B cell (primary cell): ENCODE measurements around the gene CARNS1. TPM values are rescaled to one million over a fixed set of nuclear protein-coding genes. Genes with fewer than 3 reads are reported as not detected.
A peak's percentile ranks its signal among the peaks of the same experiment; 100 is the strongest.

ENCODE experiments used
- ATAC-seq: fragments of 200-7000 bp; cut with Tn5 transposase; one replicate; pipeline ENCODE4 v1.10.0; 2021; ENCODE audit warnings: low read depth, mild to moderate bottlenecking, moderate number of reproducible peaks, moderate library complexity
- CTCF ChIA-PET: fragments of 350-600 bp; sonication (Branson Sonifier 250); formaldehyde crosslinking; loops from one replicate; lab custom pipeline; 2021; ENCODE audit warnings: antibody characterized with exemption, inconsistent platforms; lab: Charles Lee
- POLR2A ChIA-PET: fragments of 350-600 bp; sonication (Branson Sonifier 250); formaldehyde crosslinking; loops from one replicate; lab custom pipeline; 2021; ENCODE audit warnings: antibody characterized with exemption; lab: Charles Lee
- DNase-seq: peaks from one replicate; pipeline ENCODE4 v3.0.0; 2013
- H2AFZ ChIP-seq: 2 replicates; pipeline ENCODE4 v1.6.1; 2012; ENCODE audit warnings: mild to moderate bottlenecking, low read depth, low read length; ENCODE audit not compliant: insufficient read depth, poor library complexity, severe bottlenecking
- H3K27ac ChIP-seq, 2 donors: 1 replicate in 1 of 2; 2 replicates in 1 of 2; pipeline ENCODE4 v1.5.1; 2012 to 2013; ENCODE audit warnings: low read length in 2 of 2, mild to moderate bottlenecking in 2 of 2, moderate library complexity in 1 of 2
- H3K27me3 ChIP-seq, 4 experiments: fragments of 200-600 bp in 1 of 4; sonication (generic) in 1 of 4; replicated peaks in 1 of 4; 1 replicate in 2 of 4; 2 replicates in 2 of 4; pipeline versions ENCODE4 v1.6.1 to v1.7.0; 2013 to 2016; ENCODE audit warnings: low read length in 3 of 4, mild to moderate bottlenecking in 2 of 4, mixed read lengths in 1 of 4, moderate library complexity in 1 of 4; ENCODE audit not compliant: insufficient read depth in 4 of 4, control insufficient read depth in 3 of 4; ENCODE audit errors: control extremely low read depth in 1 of 4
- H3K36me3 ChIP-seq, 2 experiments: replicated peaks in 1 of 2; 1 replicate in 1 of 2; 2 replicates in 1 of 2; pipeline versions ENCODE4 v1.6.1 to v1.7.1; 2013; ENCODE audit warnings: low read length in 1 of 2; ENCODE audit not compliant: insufficient read depth in 2 of 2, control insufficient read depth in 1 of 2; ENCODE audit errors: control extremely low read depth in 1 of 2, extremely low read depth in 1 of 2
- H3K4me1 ChIP-seq, 2 donors: fragments of 200-600 bp in 1 of 2; sonication (generic) in 1 of 2; 1 replicate in 1 of 2; 2 replicates in 1 of 2; pipeline versions ENCODE4 v1.5.1 to v1.6.1; 2013 to 2017; ENCODE audit warnings: low read length in 2 of 2; ENCODE audit not compliant: control insufficient read depth in 2 of 2, insufficient read depth in 2 of 2
- H3K4me2 ChIP-seq: replicated peaks from 2 replicates; pipeline ENCODE3; 2012; ENCODE audit warnings: mild to moderate bottlenecking, low read depth, low read length; ENCODE audit not compliant: poor library complexity, severe bottlenecking
- H3K4me3 ChIP-seq, 5 experiments: fragments of 200-600 bp in 1 of 5; sonication (generic) in 1 of 5; 1 replicate in 3 of 5; 2 replicates in 2 of 5; pipeline versions ENCODE4 v1.5.1 to v1.7.0; 2011 to 2016; ENCODE audit warnings: low read length in 4 of 5, mild to moderate bottlenecking in 4 of 5, low read depth in 2 of 5, control low read depth in 1 of 5, moderate library complexity in 1 of 5; ENCODE audit not compliant: insufficient read depth in 1 of 5; ENCODE audit errors: control extremely low read depth in 1 of 5, extremely low read depth in 1 of 5
- H3K79me2 ChIP-seq: fragments of 200-600 bp; sonication (generic); one replicate; pipeline ENCODE4 v1.6.0; 2016; ENCODE audit warnings: low read length; ENCODE audit not compliant: control insufficient read depth, insufficient read depth
- H3K9ac ChIP-seq: fragments of 200-600 bp; sonication (generic); 2 replicates; pipeline ENCODE4 v1.6.1; 2017; ENCODE audit warnings: mild to moderate bottlenecking, low read length, moderate library complexity
- H3K9me3 ChIP-seq, 3 donors: one replicate each; pipeline versions ENCODE4 v1.6.1 to v1.7.1; 2013; ENCODE audit warnings: low read length in 2 of 3; ENCODE audit not compliant: control insufficient read depth in 2 of 3, insufficient read depth in 1 of 3; ENCODE audit errors: control extremely low read depth in 1 of 3
- H4K20me1 ChIP-seq: 2 replicates; pipeline ENCODE4 v1.6.0; 2012; ENCODE audit warnings: mild to moderate bottlenecking, low read length; ENCODE audit not compliant: insufficient read depth, control insufficient read depth, poor library complexity, severe bottlenecking
- H3K27ac Mint-ChIP-seq: one replicate; pipeline ENCODE4 v1.8.0; 2021; ENCODE audit warnings: mixed read lengths
- H3K27me3 Mint-ChIP-seq: one replicate; pipeline ENCODE4 v1.8.0; 2021; ENCODE audit warnings: mixed read lengths
- H3K4me1 Mint-ChIP-seq: one replicate; pipeline ENCODE4 v1.8.0; 2021; ENCODE audit warnings: mixed read lengths
- H3K4me3 Mint-ChIP-seq: one replicate; pipeline ENCODE4 v1.8.0; 2021; ENCODE audit warnings: mixed read lengths
- H3K9me3 Mint-ChIP-seq: one replicate; pipeline ENCODE4 v1.8.0; 2022; ENCODE audit warnings: mixed read lengths; ENCODE audit not compliant: insufficient read depth
- EZH2 ChIP-seq: IDR thresholded peaks from 2 replicates; pipeline ENCODE4 v1.6.1; 2012; ENCODE audit warnings: borderline replicate concordance, low read depth, mild to moderate bottlenecking, moderate library complexity, low read length; ENCODE audit not compliant: insufficient read depth, poor library complexity, severe bottlenecking
- WGBS: methylation state at CpG from one replicate; pipeline ENCODE4 v1.1.5; 2013; ENCODE audit warnings: missing lambda C conversion rate; ENCODE audit not compliant: insufficient coverage; 5-methylcytosine and 5-hydroxymethylcytosine counted together
- intact Hi-C: fragments of 100-400 bp; cut with micrococcal nuclease; formaldehyde crosslinking; loops from one replicate; pipeline ENCODE4 v1.10.0; 2022
- polyA plus RNA-seq: library from polyadenylated mRNA; depleted of rRNA; stranded (reverse); fragments of >200 nt; gene quantifications from 2 replicates; pipeline ENCODE4 v1.2.3, GENCODE V29; 2012
- total RNA-seq, 2 donors: library from RNA; stranded (reverse); fragments of 120-200 nt in 1 of 2; gene quantifications; 1 replicate in 1 of 2; 2 replicates in 1 of 2; pipeline versions ENCODE4 v1.2.3 to v1.2.4, GENCODE V29; 2013 to 2022
- TF ChIP-seq, protein P1 (sequence below): fragments of 200-600 bp; IDR thresholded peaks from one replicate; pipeline ENCODE4 v1.8.0; 2022; ENCODE audit warnings: antibody characterized with exemption, mild to moderate bottlenecking

Gene CARNS1
- total and polyA plus RNA-seq, 2 donors (not counting 1 experiment from before 2014, with no cell fraction given): 24.1 to 41.1 TPM

DNA sequence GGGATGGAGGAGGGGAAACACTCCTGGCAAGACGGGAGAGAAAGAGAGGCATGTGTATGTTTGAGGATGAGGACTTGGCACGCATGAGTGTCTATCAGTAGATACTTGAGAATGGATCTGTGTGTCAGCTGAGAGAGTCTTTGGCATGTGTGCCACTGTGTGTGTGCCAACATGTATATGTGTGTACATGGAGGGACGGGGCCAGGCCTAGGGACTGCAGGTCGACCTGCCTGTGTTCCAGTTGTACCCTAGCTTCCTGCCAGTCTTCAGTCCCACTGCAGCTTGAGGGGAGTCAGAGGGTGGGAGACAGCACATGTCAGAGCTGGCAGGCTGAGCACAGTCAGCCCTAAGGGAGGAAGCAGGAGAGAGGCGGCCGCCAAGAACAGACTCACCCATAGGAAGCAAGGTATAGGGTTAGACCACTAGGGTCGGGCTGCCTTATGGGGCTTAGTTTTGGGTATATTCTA lies 47.7 kb upstream of the CARNS1 start:
- H3K79me2 ChIP-seq: peaks cover 76% of the 10 kb centered on the region
- peak overlapping the region; percentile 72 for H3K27ac Mint-ChIP-seq
- H3K27me3 ChIP-seq: no peaks in the 10 kb centered on the region
- H3K9me3 Mint-ChIP-seq: no peaks in the 10 kb centered on the region
- 57% methylated on average over 5 of the region's 7 CpGs for WGBS
- no peak overlapping the region for H2AFZ ChIP-seq
- H3K9me3 ChIP-seq: no peaks in the 10 kb centered on the region
- H3K4me3 Mint-ChIP-seq: peak overlapping the region; percentile 92
- H3K4me1 Mint-ChIP-seq: peaks cover 85% of the 10 kb centered on the region
- H3K27me3 Mint-ChIP-seq: no peaks in the 10 kb centered on the region
- TF ChIP-seq EZH2: no peak
- TF ChIP-seq, protein P1, sequence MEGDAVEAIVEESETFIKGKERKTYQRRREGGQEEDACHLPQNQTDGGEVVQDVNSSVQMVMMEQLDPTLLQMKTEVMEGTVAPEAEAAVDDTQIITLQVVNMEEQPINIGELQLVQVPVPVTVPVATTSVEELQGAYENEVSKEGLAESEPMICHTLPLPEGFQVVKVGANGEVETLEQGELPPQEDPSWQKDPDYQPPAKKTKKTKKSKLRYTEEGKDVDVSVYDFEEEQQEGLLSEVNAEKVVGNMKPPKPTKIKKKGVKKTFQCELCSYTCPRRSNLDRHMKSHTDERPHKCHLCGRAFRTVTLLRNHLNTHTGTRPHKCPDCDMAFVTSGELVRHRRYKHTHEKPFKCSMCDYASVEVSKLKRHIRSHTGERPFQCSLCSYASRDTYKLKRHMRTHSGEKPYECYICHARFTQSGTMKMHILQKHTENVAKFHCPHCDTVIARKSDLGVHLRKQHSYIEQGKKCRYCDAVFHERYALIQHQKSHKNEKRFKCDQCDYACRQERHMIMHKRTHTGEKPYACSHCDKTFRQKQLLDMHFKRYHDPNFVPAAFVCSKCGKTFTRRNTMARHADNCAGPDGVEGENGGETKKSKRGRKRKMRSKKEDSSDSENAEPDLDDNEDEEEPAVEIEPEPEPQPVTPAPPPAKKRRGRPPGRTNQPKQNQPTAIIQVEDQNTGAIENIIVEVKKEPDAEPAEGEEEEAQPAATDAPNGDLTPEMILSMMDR: no peak
- no peak overlapping the region for H3K4me3 ChIP-seq
- no peak overlapping the region for H3K9ac ChIP-seq
- H3K27ac ChIP-seq: peak overlapping the region; percentile 44 to 70
- intact Hi-C loops: no loop called here
- H4K20me1 ChIP-seq: peaks cover 79% of the 10 kb centered on the region
- ChIA-PET POLR2A (interaction anchor here (0.8 to 14.2 kb wide), 4 partner anchors 13 to 79 kb away, joined by 3 to 323 read pairs (median 25); partner anchors contain the start of genes ANKRD13D, POLD4 and TBC1D10C), CTCF (interaction anchor here (1.0 to 42.2 kb wide), 3 partner anchors 4 to 120 kb away, joined by 3 to 2379 read pairs (median 2379); partner anchors contain the start of genes CLCF1, POLD4 and RAD9A)
- H3K36me3 ChIP-seq: peaks cover 0 to 37% of the 10 kb centered on the region in 2 experiments
- no peak for DNase-seq
- no peak for ATAC-seq
- peak overlapping the region; percentile 93 for H3K4me2 ChIP-seq
- peaks cover 83 to 87% of the 10 kb centered on the region in 2 donors for H3K4me1 ChIP-seq

DNA sequence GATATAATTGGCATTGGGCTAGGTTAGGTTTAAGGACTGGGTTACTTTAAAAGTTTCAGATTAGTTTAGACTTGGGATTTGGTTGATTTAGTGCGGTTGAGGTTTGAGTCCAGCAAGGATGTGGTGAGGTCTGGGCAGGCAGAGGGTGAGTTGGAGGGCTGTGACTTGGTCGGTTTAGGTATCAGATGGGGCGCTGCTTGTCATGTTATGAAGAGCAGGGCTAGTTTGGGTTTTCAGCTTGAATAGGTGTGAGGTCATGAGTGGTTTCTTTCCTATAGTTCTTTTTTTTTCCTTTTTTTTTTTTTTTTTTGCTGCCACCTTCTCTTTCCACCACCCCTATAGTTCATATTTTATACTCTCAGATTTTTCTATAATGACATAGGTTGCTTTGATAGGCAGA lies 46.9 kb upstream of the CARNS1 start:
- CTCF ChIA-PET: interaction anchor here (0.6 to 42.2 kb wide), 5 partner anchors 3 to 121 kb away, joined by 3 to 2379 read pairs (median 3); partner anchors contain the start of genes CLCF1, POLD4 and RAD9A
- Histone ChIP-seq H3K9ac (no peak overlapping the region), H3K4me3 (no peak overlapping the region), H4K20me1 (peaks cover 79% of the 10 kb centered on the region), H3K36me3 (peaks cover 0 to 37% of the 10 kb centered on the region in 2 experiments), H3K4me1 (peaks cover 83 to 87% of the 10 kb centered on the region in 2 donors), H3K27me3 (no peaks in the 10 kb centered on the region), H3K9me3 (no peaks in the 10 kb centered on the region), H3K4me2 (peak overlapping the region; percentile 93), H3K27ac (peak overlapping the region in 1 of 2 donors; percentile 70), H3K79me2 (peaks cover 83% of the 10 kb centered on the region), H2AFZ (no peak overlapping the region)
- peak overlapping the region; percentile 92 for H3K4me3 Mint-ChIP-seq
- peak overlapping the region; percentile 72 for H3K27ac Mint-ChIP-seq
- POLR2A ChIA-PET: interaction anchor here (0.6 to 14.2 kb wide), 5 partner anchors 12 to 98 kb away, joined by 3 to 323 read pairs (median 6); partner anchors contain the start of gene POLD4
- WGBS: 13% methylated on average over 1 of the region's 3 CpGs
- DNase-seq (no peak), ATAC-seq (peak; percentile 9)
- TF ChIP-seq, protein P1: no peak
- no peak for TF ChIP-seq EZH2
- intact Hi-C loops: no loop called here
- H3K27me3 Mint-ChIP-seq: no peaks in the 10 kb centered on the region
- H3K4me1 Mint-ChIP-seq: peaks cover 84% of the 10 kb centered on the region
- no peaks in the 10 kb centered on the region for H3K9me3 Mint-ChIP-seq
